HUES64 (cell line): ENCODE results near the gene DLG1.
"Not testable (repeated sequence)": the region's sequence is repeated elsewhere in the genome, so short reads cannot be mapped to it uniquely, and the experiment has no call there.

Source experiments
- H3K27ac ChIP-seq: 2 replicates; pipeline ENCODE4 v1.7.0; 2013; ENCODE audit warnings: low read depth, low read length, inconsistent platforms
- H3K27me3 ChIP-seq: 2 replicates; pipeline ENCODE4 v1.6.1; 2013; ENCODE audit warnings: mild to moderate bottlenecking, low read length; ENCODE audit not compliant: insufficient read depth
- H3K36me3 ChIP-seq: 2 replicates; pipeline ENCODE4 v1.6.1; 2013; ENCODE audit warnings: mild to moderate bottlenecking, low read length; ENCODE audit not compliant: insufficient read depth
- H3K4me1 ChIP-seq: 2 replicates; pipeline ENCODE4 v1.6.1; 2013; ENCODE audit warnings: mild to moderate bottlenecking, low read length, moderate library complexity; ENCODE audit not compliant: insufficient read depth
- H3K4me3 ChIP-seq: 2 replicates; pipeline ENCODE4 v1.5.1; 2013; ENCODE audit warnings: mild to moderate bottlenecking, low read length, moderate library complexity
- H3K9ac ChIP-seq: 2 replicates; pipeline ENCODE4 v1.6.1; 2013; ENCODE audit warnings: mild to moderate bottlenecking, low read depth, low read length
- H3K9me3 ChIP-seq: 2 replicates; pipeline ENCODE4 v1.6.1; 2013; ENCODE audit warnings: low read depth, low read length; ENCODE audit not compliant: insufficient read depth
- WGBS: fragments of 150-250, 120-280 bp; methylation state at CpG from one replicate; pipeline ENCODE4 v1.1.7; 2013; ENCODE audit warnings: missing lambda C conversion rate; 5-methylcytosine and 5-hydroxymethylcytosine counted together

DLG1 gene

GRCh38 chr3:197285557-197285956 is 12.9 kb downstream of the DLG1 start:
- Histone ChIP-seq H3K4me3 (no peak overlapping the region), H3K27me3 (no peaks in the 10 kb centered on the region), H3K36me3 (peaks cover 88% of the 10 kb centered on the region), H3K9me3 (0 out of 2 replicates have a peak, but pooled peaks cover 2% of the 10 kb centered on the region), H3K4me1 (no peaks in the 10 kb centered on the region), H3K27ac (no peak overlapping the region), H3K9ac (no peak overlapping the region)
- WGBS = 96% methylated on average over 2 of the region's 2 CpGs

- Histone ChIP-seq H3K4me3 (no peak overlapping the region), H3K36me3 (peaks cover 86% of the 10 kb centered on the region), H3K9ac (no peak overlapping the region), H3K4me1 (no peaks in the 10 kb centered on the region), H3K27me3 (no peaks in the 10 kb centered on the region), H3K27ac (no peak overlapping the region), H3K9me3 (0 out of 2 replicates have a peak, but pooled peaks cover 2% of the 10 kb centered on the region)
- WGBS = 100% methylated on average over 1 of the region's 2 CpGs
These were observed 15.4 kb downstream of the DLG1 start for GRCh38 chr3:197283045-197283444.

GRCh38 chr3:197281849-197282248 is 16.6 kb downstream of the DLG1 start:
- Histone ChIP-seq H3K9ac (no peak overlapping the region), H3K27ac (no peak overlapping the region), H3K36me3 (peaks cover 81% of the 10 kb centered on the region), H3K9me3 (0 out of 2 replicates have a peak, but pooled peaks cover 2% of the 10 kb centered on the region), H3K27me3 (no peaks in the 10 kb centered on the region), H3K4me3 (no peak overlapping the region), H3K4me1 (no peaks in the 10 kb centered on the region)
- WGBS = 95% methylated on average over 1 of the region's 1 CpG

- Histone ChIP-seq H3K27ac (no peak overlapping the region), H3K9me3 (no peaks in the 10 kb centered on the region), H3K36me3 (peaks cover 81% of the 10 kb centered on the region), H3K4me3 (no peak overlapping the region), H3K27me3 (no peaks in the 10 kb centered on the region), H3K4me1 (no peaks in the 10 kb centered on the region), H3K9ac (no peak overlapping the region)
These were observed 18.3 kb downstream of the DLG1 start for GRCh38 chr3:197280156-197280555.

- no peak overlapping the region for H3K27ac ChIP-seq
- no peaks in the 10 kb centered on the region for H3K4me1 ChIP-seq
- no peaks in the 10 kb centered on the region for H3K9me3 ChIP-seq
- H3K9ac ChIP-seq = no peak overlapping the region
- H3K27me3 ChIP-seq = no peaks in the 10 kb centered on the region
- H3K36me3 ChIP-seq = peaks cover 75% of the 10 kb centered on the region
- no peak overlapping the region for H3K4me3 ChIP-seq
These were observed 19.5 kb downstream of the DLG1 start for GRCh38 chr3:197278933-197279332.

DNA sequence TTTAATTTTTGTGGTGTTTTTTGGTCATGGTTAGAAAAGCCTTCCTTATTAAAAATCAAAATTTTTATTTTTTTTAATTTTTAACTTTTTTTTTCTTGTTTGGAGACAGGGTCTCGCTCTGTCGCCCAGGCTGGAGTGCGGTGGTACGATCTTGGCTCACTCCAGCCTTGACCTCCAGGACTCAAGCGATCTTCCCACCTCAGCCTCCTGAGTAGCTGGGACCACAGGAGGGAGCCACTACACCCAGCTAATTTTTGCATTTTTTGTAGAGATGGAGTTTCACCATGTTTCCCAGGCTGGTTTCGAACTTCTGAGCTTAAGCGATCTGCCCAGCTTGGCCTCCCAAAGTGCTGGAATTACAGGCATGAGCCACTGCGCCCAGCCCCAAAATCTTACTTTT is 21.6 kb downstream of the DLG1 start:
- not testable (repeated sequence) for H3K9me3 ChIP-seq, H3K4me3 ChIP-seq, H3K4me1 ChIP-seq, H3K9ac ChIP-seq, H3K27ac ChIP-seq, H3K27me3 ChIP-seq
- H3K36me3 ChIP-seq = peaks cover 56% of the 10 kb centered on the region
- WGBS = 93% methylated on average over 8 of the region's 8 CpGs

DNA sequence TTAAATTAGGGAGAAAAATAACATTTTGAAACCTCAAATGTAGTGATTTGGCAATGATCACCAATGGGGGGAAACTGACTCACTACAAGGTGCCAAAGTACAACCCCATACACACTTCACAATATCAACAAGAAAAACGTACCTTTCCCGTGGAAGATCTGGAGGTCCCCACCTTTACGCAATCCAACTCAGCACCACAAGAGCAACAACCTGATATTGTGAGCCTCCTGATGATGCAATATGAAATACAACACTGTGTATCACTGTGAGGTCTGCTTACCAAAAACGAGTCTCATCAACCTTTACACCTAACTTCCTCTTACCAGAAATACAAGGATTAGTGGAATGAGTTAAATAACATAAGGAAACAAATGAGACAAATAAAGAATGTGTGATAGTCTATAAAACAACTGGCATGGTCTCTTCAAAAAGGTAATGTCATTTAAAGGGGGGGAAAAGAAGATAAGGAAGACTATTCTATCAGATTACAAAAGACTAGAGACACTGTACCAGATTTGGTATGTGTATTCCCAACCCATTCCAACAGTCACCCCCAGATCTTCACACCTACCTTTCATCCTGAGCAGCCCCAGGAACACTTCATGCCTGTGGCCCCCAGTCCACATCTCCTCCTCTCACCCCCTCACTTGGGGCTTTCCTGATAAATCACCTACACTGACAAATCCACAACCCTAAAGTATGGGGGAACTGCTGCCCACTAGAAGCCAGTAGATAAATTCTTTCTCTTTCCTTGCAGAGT is 27.7 kb downstream of the DLG1 start:
- H3K27ac ChIP-seq = no peak overlapping the region
- 95% methylated on average over 3 of the region's 4 CpGs for WGBS
- no peaks in the 10 kb centered on the region for H3K9me3 ChIP-seq
- H3K4me3 ChIP-seq = no peak overlapping the region
- H3K4me1 ChIP-seq = no peaks in the 10 kb centered on the region
- H3K36me3 ChIP-seq = peaks cover 8% of the 10 kb centered on the region
- no peaks in the 10 kb centered on the region for H3K27me3 ChIP-seq
- H3K9ac ChIP-seq = no peak overlapping the region

- whole genome bisulfite sequencing = 97% methylated on average over 2 of the region's 3 CpGs
- Histone ChIP-seq H3K4me1 (no peaks in the 10 kb centered on the region), H3K27ac (no peak overlapping the region), H3K36me3 (no peaks in the 10 kb centered on the region; the same call in 1 of the 2 replicates), H3K9me3 (no peaks in the 10 kb centered on the region), H3K4me3 (no peak overlapping the region), H3K9ac (no peak overlapping the region), H3K27me3 (no peaks in the 10 kb centered on the region)
These were observed 29.4 kb downstream of the DLG1 start for GRCh38 chr3:197269024-197269423.

- Histone ChIP-seq H3K9ac (no peak overlapping the region), H3K27me3 (no peaks in the 10 kb centered on the region), H3K4me3 (no peak overlapping the region), H3K4me1 (no peaks in the 10 kb centered on the region), H3K9me3 (no peaks in the 10 kb centered on the region), H3K27ac (no peak overlapping the region), H3K36me3 (peaks cover 4% of the 10 kb centered on the region; the same call in 1 of the 2 replicates)
- WGBS = 93% methylated on average over 3 of the region's 4 CpGs
These were observed 30.1 kb downstream of the DLG1 start for GRCh38 chr3:197268294-197268693.

DNA sequence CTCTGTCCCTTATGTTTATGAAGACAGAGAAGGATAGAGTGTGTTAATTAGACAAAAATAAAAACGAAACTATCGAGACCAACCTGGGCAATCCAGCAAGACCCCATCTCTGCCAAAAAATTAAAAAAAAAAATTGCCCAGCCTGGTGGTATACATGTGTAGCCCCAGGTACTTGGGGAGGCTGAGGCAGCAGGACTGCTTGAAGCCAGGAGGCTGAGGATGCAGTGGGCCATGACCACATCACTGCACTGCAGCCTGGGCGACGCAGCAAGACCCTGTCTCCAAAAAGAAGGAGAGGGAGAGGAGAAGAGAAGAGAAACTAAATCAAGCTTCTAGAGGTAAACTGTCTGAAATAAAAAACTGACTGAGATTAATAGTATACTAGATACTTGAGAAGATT is 32.1 kb downstream of the DLG1 start:
- WGBS = 95% methylated on average over 4 of the region's 4 CpGs
- H3K4me1 ChIP-seq = peaks cover 9% of the 10 kb centered on the region; the same call in 1 of the 2 replicates

DNA sequence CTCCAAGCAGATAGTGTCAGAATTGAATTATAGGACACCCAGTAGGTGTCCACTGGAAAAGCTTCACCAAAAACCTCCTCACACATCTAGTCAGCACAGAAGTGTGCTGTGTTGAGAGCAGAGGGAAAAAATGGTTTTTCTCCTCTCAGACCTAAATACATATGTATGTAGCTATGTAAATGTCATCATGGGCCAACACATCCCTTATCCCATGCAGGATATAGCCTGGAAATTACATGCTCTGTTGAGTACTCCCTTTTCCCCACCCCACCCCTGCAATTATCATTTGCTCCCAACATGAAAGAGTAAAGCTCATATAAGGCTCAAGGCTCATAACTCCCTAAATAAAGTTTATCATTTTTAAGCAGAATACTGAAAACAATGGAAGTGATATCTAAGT is 35.7 kb downstream of the DLG1 start:
- no peak overlapping the region for H3K27ac ChIP-seq
- H3K27me3 ChIP-seq = no peaks in the 10 kb centered on the region
- H3K9me3 ChIP-seq = no peaks in the 10 kb centered on the region
- no peak overlapping the region for H3K9ac ChIP-seq
- H3K4me3 ChIP-seq = no peak overlapping the region
- H3K4me1 ChIP-seq = peaks cover 29% of the 10 kb centered on the region
- H3K36me3 ChIP-seq = peaks cover 4% of the 10 kb centered on the region; the same call in 1 of the 2 replicates

More for the DNA sequence above, 32.1 kb downstream of the DLG1 start:
- Histone ChIP-seq H3K36me3 (peaks cover 4% of the 10 kb centered on the region; the same call in 1 of the 2 replicates), H3K9ac (no peak overlapping the region), H3K27me3 (no peaks in the 10 kb centered on the region), H3K27ac (no peak overlapping the region), H3K9me3 (no peaks in the 10 kb centered on the region), H3K4me3 (no peak overlapping the region)

- no peak overlapping the region for H3K27ac ChIP-seq
- H3K9me3 ChIP-seq = no peaks in the 10 kb centered on the region
- peaks cover 42% of the 10 kb centered on the region for H3K4me1 ChIP-seq
- WGBS = 93% methylated on average over 1 of the region's 1 CpG
- peaks cover 4% of the 10 kb centered on the region; the same call in 1 of the 2 replicates for H3K36me3 ChIP-seq
- no peaks in the 10 kb centered on the region for H3K27me3 ChIP-seq
- no peak overlapping the region for H3K4me3 ChIP-seq
- H3K9ac ChIP-seq = no peak overlapping the region
These were observed 37.3 kb downstream of the DLG1 start for GRCh38 chr3:197261164-197261509.
